NCI-H345 (cell line): Measurements from ENCODE around the gene CMSS1.

Experiments
- DNase-seq: peaks from one replicate; lab custom pipeline; 2025; lab: John Stamatoyannopoulos, UW

Gene CMSS1

DNA sequence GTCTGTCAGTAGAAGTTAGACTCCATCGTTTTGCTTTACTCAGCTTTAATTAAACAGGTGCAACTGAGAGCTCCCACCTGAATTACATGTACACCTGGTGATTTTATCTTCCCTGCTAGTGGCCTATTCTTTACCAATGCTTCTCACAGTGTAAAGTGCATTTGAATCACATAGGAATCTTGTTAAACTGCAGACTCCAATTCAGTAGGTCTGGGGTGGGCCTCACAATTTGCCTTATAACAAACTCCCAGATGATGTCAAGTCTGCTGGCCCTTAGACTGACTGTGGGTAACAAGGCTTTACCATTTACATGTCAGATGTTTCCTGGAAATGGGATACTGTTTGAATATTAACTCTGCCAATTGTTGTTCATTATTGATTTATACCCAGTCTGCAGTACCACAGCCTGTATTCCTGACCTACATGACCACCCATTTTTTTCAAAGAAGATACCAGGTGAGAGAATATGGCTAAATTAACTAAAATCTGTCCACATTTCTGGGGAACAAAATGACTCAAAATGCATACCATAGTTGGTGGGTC is 37.2 kb downstream of the CMSS1 start:
- no peak for DNase-seq

DNA sequence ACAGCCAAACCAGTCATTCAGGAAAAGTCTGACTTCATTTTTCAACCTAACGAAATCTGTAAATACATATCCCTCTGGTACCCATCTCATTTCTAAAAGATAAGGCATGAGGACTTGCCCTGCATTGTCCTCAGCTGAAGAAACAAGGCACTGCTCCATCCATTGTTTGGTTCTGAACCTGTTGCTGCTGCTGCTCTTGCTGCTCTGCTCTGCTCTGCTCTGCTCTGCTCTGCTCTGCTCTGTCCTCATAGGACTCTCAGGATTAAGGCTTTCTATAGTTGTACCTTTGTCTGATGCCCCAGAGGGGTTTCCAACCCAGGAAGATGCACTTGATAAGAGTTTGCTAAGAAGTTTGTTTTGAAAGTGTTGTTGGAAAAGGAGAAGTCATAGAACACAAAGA is 38.2 kb downstream of the CMSS1 start:
- no peak for DNase-seq

DNA sequence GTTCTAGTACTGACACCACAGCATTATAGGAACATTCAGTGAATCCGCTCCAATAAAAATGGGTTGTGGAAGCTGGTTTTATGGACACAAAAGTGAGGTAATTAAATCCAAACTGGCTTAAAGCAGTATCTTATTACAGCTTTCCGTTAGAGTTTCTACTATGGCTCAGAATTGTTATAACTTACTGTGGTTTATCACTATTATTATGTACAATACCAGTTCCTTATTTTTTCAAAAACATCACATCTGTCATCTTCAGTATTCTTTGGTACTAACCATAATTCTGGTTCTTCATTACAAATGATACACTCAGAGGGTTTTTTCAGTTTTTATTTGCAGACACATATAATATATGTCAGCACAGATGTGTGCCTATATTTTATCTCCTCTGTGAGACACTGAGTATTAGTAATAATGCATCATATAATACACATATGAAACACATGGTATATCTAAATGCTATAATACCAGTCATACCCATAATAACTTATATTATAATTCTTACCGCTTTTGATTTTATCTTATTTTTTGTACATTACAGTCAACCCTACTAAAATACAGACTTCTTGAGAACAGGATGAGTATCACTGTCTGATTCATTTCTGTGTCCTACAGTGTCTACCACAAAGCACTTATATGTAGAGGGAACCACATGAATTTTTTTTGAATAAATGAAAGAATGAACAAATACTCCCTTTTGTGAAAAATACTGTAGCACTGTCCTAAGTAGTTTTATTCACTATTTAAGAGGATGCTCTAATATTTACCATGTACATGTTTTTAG is 39.0 kb downstream of the CMSS1 start:
- no peak for DNase-seq

DNA sequence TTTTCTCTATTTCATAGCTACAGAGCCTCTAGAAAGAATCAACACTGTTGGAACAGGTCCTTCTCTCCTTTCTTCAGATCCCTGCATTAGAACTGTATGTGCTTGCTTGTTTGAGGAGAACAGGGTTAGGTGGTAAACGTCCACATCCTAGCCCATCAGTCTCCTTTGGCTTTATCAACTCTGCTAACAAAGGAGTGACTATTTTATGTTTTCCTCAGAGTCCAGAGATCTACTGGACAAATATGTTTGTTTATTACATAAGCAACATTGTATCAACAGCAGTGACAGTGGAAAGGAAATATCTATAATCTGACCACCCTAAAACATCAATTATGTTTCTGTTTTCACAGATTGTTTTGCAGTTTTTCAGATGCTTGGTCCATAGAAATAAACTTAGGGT is 39.6 kb downstream of the CMSS1 start:
- DNase-seq: no peak

DNA sequence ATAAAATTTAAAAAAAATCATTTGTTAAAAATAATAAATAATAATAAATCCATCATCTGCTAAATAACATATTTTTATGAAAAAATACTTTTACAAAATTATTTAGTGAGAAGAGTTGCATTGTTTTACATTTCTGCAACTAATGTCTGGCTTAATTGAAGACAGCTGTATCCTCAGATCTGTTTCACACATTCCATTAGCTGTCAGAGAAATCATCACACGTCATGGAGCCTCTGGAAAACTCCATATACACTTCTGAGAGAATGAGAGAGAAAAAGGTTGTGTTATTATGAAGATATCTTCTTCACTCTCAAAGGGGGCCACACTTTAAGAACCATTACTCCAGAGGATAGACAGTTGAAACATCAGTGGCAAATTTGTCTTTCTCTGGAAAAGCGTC is 40.8 kb downstream of the CMSS1 start:
- DNase-seq: no peak

DNA sequence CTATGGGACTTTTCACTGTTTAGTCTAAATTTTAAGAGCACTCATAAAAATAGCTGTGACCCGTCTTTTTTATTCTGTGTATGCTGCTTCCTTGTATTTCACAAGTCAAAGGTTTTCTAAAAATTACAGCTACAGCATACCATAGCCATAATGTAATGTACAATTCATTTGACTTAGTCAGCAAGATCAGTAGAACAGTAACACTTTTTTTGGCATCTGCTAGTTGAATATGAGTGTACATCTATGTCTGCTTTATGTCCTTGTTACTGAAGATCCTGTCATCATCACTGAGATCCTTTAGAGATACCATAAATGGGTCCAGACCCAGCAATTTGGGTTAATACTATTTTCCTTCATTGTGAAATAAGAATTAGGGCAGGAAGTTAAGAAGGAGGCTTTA is 42.2 kb downstream of the CMSS1 start:
- DNase-seq: no peak

DNA sequence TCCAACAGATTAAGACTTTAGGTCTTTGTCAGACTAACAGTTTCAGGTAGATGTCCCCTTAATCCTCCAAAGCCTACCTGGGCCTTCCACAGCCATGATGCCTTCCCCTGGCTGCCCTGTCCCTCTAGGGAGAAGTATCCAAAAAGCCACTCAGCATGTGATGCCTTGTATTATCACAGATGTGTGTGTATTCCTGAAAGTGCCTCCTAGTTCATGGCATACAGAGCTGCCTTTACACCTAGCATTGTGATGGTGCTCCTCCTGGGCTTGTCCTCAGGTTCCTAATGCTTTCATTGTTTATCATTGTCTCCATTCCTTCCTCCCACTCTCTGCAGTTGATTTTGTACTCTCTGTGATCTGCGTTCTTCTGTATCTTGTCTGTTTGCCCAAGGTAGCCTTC is 43.6 kb downstream of the CMSS1 start:
- DNase-seq: no peak

DNA sequence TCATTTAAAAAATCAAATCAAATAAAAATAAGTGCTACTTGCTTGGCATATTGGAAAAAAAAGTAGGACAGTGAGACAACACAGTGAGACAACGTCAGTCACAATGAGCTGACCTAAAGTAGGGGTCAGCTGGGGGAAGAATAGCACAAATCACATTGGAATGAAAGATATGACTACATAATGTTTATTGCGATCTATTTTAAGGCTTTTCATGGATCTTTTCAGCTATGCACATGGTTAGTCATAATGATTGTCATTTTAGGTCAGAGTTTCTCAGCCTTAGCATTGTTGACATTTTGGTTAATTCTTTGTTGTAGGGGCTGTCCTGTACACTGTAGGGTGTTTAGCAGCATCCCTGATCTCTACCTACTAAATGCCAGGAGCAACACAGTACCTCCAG is 44.5 kb downstream of the CMSS1 start:
- DNase-seq: no peak

DNA sequence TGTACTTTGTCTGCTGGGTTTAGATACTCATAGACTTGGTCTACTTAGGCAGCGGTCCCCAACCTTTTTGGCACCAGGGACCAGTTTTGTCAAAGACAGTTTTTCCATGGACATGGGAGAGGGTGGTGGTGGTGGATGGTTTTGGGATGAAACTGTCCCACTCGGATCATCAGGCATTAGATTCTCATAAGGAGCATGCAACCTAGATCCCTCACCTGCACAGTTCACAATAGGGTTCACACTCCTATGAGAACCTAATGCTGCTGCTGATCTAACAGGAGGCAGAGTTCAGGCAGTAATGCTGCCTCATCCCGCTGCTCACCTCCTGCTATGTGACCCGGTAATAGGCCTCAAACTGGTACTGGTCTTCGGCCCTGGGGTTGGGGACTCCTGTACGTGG is 45.3 kb downstream of the CMSS1 start:
- no peak for DNase-seq

DNA sequence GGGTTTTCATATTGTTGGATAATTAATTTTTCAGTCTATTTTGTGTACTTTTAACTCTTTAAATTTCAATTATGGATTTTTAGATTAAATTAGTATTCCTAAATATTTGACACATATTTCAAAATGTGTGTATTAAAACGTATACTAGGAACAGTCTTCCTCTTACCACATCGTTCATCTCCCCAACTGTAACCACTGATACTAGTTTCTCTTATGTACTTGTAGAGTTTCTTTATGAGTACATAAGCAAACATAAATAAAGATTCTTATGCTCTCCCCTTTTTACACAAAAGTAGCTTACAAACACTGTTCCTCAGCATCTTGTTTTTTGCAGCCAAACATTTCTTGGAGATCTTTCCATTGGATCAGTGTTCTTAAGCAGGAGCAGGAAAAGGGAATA is 45.9 kb downstream of the CMSS1 start:
- no peak for DNase-seq

DNA sequence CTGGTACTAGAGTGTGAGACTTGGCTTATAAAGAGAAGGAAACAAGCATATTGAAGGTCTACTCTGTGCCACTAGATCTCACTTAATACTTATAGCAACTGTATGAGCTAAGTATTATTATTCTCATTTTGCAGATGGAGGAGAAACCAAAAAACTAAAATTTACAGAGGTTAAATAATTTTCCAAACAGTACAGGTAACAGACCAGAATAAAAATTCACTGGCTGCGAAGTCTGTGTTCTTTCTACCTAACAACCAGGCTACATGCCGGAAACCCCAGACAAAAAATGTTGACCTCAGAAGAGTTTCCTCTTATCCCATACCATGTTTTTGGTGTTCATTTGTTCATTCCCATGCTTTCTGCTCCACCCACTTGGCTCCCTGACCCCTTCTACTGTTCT is 46.6 kb downstream of the CMSS1 start:
- DNase-seq: no peak

DNA sequence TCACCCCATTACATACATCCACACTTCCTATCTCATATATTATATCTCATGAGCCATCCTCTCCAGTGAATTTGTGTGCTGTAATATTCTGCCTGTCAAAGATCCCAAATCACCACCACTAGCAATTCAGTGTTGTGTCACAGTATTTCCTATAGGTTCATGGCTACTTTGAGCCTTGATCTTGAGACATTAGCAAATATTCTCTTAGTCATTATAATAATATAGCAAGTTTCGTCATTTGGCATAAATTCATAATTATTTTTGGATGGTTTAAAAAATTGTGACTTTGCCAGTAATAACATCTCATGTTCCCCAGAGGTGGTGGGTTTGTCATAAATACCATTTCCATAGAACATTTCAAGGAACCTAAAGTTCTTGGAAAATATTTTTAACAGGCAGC is 47.7 kb downstream of the CMSS1 start:
- no peak for DNase-seq

DNA sequence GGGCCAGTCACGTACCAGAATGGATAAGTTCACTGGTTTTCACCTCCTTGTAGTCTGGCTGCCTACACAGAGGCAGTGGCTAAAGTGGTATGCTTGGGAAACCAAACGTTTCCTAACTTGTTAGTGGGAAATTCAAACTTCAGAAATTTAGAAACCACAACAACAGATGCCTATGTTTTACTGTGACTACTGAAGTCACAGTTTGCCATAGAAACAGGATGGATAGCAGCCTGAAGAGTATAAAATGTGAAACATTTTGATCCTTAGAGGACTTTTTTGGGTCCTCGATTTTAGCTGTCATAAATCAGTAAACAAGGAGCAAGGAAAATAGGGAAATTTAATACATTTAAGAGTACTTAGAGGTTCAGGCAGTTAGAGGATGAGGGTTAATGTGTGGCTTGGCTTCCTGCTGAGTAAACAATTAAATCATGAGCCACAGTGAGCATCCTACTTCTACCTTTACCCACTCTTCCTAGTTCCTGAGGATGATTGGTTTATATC is 48.6 kb downstream of the CMSS1 start:
- no peak for DNase-seq

DNA sequence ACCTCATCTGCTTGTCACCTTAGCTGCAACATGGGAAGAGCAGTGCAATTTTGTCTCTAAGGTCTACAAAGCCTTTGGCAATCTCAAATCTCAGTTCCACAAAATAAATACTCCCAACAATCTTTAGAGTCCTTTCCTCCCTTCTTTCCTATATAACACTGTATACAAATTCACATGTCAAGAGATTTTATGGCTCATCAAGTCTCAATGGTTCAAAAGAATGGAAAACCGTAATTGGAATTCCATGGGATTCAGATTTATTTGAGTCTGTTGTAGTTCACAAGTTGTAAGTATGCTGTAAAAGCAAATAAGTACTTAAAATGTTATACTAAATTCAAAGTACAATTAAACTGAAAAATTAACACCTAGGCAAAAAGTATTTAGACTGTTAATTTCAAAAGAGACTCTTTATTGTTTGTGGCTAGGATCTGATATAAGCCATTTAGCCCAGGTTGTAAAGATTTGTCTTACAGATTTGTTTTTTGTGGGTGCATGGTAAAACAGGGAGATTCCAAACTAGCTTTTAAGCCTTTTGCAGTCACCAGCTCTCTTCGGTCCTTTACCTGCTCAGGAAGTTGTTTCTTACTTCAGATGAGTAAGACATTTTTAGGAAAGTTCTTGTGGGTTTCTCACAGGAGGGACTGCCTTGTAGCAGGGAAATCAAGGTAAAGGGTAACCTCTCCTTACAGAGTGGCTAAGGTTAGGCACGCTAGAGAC is 50.1 kb downstream of the CMSS1 start:
- no peak for DNase-seq

DNA sequence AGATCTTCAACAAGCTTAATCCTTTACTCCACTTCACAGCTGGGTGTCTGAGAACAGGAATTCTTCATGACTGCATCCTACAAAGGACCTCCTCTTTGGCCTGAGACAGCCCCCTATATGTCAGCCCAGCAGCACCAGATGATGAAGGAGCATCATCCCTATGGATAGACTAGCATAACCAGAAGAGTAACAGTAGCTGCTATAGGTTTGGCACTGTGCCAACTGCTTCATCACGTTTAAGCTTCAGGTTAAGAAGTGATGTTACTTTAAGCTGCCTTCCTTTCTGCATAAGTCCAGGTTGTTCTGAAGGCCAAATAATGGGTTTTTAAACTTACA is 50.6 kb downstream of the CMSS1 start:
- no peak for DNase-seq

DNA sequence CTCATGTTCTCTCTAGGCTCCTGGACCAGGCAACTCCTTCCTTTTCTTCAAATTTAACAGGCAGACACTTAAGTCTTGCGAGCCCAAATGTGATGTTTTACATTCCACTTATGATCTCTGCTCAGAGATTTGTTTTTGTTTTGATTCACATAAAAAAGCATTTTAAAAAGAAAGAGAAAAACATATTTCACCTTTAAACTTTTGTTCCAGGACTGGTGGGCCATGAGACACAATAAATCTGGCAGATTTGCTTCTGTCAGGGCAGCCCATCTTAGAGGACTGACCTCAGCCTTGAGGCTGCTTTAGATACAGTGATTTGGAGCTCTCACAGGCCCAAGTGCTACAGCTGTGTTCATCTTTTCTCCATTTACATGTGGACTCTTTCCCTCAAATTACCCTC is 52.0 kb downstream of the CMSS1 start:
- no peak for DNase-seq

DNA sequence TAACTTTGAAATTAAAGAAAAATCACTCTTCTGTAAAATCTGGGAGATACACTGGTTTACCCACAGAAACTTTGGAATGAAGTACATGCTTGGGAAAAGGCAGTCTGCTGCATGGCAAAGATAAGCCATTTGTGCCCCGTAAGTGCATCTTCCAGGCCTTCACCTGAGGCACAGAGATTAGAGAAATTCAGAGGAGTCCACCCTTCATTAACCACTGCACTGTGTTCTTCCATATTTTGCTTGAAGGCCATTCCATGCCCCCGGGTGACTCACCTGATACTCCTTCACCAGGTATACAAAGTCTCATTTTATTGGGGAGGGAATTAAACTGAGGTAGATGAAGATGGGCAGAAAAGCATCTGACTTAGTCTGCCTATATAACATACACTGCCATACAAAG is 53.0 kb downstream of the CMSS1 start:
- no peak for DNase-seq

DNA sequence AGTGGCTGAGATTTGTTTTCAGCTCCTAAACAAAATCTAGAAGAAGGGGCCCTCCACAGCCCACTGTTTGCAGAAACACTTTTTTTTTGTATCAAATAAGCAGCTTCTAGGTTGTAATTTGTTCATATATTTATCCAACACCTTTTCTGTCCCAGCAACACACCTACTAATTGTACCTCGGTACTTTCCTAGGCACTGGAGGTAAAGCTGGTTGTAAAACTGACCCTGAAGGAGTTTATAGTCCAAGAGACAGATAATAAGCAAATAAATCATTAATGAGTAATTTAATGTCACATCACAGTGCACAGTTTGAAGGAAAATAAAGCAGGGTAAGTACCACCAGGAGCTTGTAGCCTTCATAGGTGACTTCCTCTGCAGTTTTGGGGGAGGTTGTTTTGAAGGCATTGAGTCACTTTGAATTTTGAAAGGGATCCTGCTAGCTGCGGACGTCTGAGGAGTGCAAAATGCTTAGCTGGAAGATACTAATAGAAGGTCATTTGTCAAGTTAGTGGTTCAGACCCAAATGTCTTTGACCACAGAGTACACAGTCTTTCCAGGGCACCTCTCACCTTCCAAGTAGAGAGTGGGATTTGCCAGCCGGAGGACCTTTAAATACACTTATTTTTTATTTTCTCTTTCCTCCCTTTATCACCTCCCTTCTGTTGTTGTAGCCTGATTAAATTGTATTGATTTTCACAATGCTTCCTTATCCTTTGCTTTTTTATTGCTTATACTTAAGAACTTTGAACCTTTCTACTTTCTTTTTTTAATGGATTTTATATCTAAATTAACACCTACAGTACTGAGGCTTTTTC is 53.8 kb downstream of the CMSS1 start:
- DNase-seq: no peak

DNA sequence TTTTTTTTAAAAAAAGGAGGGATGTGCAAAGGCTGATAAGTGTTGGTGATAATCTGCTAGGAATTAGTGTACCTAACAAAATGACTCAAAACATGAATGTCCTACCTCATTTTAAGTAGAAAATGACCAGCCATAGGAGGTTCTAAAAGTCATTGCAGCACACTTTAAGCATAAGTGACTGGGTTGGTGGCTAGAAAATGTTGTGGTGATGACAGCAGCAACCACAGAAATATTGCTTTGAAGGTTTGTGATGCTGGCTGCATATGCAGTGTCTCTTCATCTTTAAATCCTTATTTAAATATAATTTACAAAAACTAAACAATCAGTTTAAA is 55.2 kb downstream of the CMSS1 start:
- DNase-seq: no peak

DNA sequence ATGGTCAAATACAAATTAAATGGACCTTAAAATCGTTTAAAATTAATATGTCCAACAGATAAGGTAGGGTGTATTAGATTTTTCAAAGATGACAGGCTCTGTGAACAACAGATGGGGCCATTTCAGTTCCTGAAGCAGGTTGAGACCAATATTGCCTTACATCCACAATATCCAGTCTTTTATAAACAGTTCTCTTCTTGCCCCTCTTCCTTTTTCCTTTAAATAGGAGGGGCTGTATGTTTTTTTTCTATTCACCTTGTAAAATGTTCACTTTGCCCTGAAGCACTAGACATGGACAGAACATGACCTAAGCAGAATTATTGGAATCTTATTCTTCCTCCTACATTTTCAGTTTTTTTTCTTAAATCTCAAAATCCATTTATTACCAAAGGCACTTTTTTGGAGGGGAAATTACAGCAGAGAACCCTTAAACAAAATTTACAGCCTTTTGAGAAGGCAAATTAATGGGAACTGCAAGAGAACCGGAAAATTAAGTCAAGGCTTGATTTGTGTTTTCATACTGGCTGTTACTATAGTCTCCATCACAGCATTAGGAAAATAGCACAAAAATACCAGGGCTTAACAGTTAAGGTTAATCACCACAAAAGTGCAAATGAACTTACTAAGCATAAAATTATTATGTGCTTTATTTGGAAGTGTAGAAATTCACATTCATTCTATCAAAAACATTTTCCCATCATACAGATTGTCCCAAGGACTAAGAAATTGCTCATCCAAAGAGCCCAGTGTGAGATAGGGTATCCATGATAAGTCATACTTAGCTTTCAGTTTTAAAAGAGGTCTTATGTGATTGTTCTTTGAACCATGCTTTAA is 55.8 kb downstream of the CMSS1 start:
- DNase-seq: no peak

DNA sequence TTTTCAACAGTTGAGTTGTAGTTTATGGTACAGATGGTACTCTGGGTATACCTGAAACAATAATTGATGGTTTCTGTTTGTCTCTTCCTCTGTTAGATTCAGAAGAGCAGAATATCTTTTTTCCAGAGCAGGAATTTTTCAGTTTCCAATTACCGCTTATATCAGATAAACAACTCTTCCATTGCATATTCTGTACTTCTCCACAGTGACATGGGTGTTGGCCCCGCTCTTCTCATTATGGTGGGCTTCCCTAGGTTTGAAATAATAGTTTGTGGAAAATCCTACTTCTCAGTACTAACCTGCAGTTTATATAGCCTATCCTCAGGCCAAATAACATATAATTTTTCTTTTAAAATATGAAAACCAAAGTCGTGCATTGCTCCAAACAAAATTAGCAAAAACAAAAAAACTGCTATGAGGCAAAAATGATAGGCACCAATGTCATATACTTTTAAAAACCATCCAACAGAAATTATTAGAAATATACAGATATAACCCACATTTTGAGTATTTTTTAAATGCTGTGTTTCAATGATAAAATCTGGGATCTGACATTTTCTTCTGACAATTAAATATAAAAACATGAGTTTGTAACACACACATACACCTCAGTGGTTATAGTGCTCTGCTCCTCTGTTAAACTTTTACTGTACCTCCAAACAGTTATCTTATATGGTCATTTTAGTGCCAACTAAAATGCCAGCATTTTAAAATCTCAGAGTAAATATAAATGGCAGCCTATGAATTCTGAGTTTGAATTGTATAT is 56.8 kb downstream of the CMSS1 start:
- no peak for DNase-seq
